GM12891 (cell line): Measurements from ENCODE around the gene USP48.

Source experiments
- DNase-seq: peaks from one replicate; pipeline ENCODE4 v3.0.0; 2011; ENCODE audit warnings: low spot score; ENCODE audit not compliant: insufficient read length
- FAIRE-seq: peaks from 2 replicates; lab custom pipeline; 2011; peaks lifted over from hg19 to GRCh38; lab: Jason Lieb, UNC
- PAX5 ChIP-seq: IDR thresholded peaks from 2 replicates; pipeline ENCODE4 v1.6.1; 2011; ENCODE audit warnings: low read length, moderate library complexity, mild to moderate bottlenecking; ENCODE audit not compliant: insufficient read depth, severe bottlenecking
- POLR2A ChIP-seq: IDR thresholded peaks from 2 replicates; pipeline ENCODE4 v1.6.1; 2011; ENCODE audit warnings: low read depth, low read length, control low read depth
- POLR2AphosphoS5 ChIP-seq: IDR thresholded peaks from 2 replicates; pipeline ENCODE4 v1.6.1; 2011; ENCODE audit warnings: low read depth, low read length, control low read depth
- POU2F2 ChIP-seq: IDR thresholded peaks from 2 replicates; pipeline ENCODE4 v1.6.1; 2011; ENCODE audit warnings: low read depth, mild to moderate bottlenecking, control low read depth, low read length, moderate library complexity
- SPI1 ChIP-seq: IDR thresholded peaks from 2 replicates; pipeline ENCODE4 v1.6.1; 2011; ENCODE audit warnings: low read depth, low read length, control low read depth
- TAF1 ChIP-seq: IDR thresholded peaks from 2 replicates; pipeline ENCODE4 v1.6.1; 2011; ENCODE audit warnings: low read depth, low read length, control low read depth

Gene USP48

DNA sequence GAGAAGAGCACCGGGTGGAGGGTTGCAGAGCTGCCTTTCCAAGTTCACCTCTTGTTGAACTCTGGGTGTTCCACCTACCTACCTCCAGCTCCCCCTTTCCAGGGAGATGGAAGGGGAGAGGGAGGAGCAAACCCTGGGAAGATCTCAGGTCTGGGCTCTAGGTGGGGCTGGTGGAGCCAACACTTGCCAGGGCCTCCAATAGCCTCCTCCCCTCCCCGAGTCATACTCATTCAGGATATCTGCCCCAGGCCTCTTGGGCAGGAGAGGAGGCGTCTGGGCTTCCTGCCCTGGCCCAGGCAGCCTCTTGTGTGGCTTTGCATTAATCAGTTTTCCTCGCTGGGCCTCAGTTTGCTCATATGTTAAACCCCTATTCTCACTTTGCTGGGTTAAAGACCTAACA, 127.2 kb downstream of the USP48 start:
- TF ChIP-seq SPI1 (no peak), POLR2AphosphoS5 (no peak), POU2F2 (no peak), PAX5 (no peak), TAF1 (no peak), POLR2A (no peak)
- DNase-seq (no peak), FAIRE-seq (no peak)

DNA sequence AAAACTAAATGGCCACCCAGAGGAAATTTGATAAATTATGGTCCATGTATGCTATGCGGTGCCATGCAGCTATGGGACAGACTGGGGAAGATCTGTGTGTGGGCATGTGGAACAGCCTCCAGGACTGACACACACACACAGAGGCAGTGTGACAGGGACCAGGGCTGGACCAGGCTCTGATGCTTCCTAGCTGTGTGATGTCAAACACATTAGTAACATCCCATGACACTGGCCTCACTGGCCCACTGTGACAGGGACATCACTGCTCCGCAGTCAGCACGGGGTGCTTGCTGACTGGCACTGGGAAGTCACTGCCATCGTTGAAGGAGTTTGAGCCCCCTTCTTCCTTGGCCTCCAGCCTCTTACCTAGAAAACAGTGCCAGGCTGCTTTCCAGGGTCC, 127.7 kb downstream of the USP48 start:
- TF ChIP-seq TAF1 = no peak
- TF ChIP-seq POU2F2 = no peak
- no peak for TF ChIP-seq SPI1
- no peak for TF ChIP-seq POLR2AphosphoS5
- TF ChIP-seq PAX5 = no peak
- no peak for TF ChIP-seq POLR2A
- no peak for FAIRE-seq
- no peak for DNase-seq

DNA sequence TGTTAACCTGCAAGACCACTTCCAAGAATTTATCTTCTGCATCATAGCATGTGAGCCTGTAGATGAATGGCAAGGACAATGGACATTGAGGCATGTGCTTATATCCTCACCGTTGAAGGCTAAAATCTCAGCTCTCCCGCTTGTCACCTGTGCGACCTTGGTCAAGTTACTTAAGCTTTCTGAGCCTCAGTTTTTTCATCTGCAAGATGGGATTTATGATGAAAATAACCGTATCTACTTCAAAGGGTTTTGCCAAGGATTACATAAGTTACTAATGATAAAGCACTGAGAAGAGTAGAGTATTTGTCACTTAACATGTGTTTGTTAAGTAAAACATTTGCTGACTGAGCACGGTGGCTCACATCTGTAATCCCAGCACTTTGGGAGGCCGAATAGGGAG, 128.7 kb downstream of the USP48 start:
- DNase-seq = no peak
- FAIRE-seq = no peak
- TF ChIP-seq POLR2A (no peak), PAX5 (no peak), POU2F2 (no peak), TAF1 (no peak), SPI1 (no peak), POLR2AphosphoS5 (no peak)

DNA sequence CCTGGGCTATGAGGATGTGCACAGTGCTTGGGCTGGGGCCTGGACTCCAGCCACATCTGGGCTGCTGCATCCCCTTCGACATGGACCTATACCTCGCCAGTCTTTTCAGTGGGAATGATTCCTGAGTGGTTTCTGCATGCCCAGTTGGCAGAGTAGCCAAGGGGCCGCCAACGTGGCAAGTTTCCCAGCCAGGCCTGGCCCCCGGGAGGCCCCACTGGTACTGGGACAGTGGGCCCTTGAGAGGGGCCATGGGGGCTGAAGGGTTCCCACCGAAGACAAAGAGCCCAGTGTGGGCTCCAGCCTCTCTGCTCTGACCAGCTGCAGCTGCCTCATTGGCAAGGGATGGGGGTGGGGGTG, 129.2 kb downstream of the USP48 start:
- DNase-seq = no peak
- TF ChIP-seq POLR2AphosphoS5 = no peak
- TF ChIP-seq TAF1 = no peak
- TF ChIP-seq POU2F2 = no peak
- TF ChIP-seq PAX5 = no peak
- TF ChIP-seq SPI1 = no peak
- TF ChIP-seq POLR2A = no peak
- FAIRE-seq = no peak

DNA sequence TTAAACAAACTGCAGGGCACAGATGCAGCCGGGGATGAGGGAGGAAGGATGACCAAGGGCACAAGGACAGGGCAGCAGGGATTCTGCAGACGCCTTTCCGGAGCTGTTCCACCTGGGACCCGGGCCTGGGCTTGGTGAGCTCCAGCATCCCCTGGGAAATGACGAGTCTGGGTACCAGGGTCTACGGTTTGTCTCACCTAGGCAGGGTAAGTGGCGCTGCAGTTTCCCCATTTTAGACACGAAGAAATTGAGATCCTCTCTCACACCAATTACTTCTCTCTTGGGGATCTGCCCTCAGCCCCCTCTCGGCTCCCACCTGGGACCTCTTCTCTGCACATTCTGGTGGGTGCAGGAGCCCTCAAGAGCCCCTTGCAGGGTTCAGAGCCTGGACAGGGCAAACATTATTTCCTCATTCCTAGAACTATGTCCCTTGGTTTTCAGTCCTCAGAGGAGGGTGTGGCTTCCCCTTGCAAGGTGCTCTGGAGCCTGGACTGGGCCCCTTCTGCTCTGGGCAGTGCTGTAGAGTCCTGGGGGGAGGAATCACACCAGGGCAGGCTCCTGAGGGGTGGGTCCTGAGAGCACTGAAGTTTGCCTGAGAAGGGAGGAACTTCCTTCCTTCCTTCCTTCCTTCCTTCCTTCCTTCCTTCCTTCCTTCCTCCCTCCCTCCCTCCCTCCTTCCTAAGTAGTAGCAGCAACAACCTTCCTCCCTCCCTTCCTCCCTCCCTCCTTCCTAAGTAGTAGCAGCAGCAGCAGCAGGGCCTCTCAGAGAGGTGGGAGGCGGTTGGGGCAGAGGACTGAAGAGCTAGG, 129.8 kb downstream of the USP48 start:
- no peak for DNase-seq
- no peak for FAIRE-seq
- TF ChIP-seq POU2F2 = no peak
- no peak for TF ChIP-seq TAF1
- TF ChIP-seq POLR2AphosphoS5 = no peak
- TF ChIP-seq POLR2A = no peak
- no peak for TF ChIP-seq PAX5
- no peak for TF ChIP-seq SPI1

DNA sequence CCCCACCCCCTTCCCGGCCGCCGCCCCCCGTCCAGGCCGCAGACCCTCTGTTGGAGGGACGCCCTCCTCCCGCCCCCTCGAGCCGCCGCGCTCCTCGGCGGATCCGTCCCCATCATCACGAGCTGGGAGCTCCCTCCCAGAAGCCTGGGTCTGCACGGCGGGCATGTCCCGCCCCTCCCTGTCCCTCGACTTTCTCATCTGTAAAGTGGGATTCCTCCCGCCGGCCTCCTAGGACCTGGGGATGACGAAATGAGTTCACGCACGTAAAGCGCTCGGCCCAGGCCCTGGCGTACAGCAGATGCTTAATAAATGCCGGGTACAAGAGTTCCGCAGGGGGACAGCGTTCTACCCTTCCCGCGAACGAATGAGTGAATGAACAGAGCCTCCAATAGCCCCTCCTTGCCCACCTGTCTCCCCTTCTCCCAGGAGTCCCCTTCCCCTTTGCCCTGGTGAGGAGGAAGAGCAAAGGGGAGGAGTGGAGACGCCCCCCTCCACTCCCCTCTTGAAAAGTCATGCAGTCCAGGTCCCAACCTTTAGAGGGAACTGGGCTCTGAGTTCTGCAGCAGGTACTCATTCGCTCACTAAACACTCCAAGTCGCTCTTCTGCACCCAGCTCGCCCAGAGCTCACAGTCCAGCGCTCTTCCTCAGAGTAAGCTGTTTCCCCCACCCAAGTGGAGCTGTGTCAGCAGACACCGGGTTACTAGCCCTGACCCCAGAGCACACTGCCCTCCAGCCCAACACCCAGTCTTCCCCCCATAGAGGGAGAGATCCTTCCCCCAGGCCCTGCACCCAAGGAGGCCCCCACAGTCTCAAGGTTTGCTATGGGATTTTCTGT, 130.6 kb downstream of the USP48 start:
- no peak for DNase-seq
- no peak for FAIRE-seq
- TF ChIP-seq POU2F2 = no peak

DNA sequence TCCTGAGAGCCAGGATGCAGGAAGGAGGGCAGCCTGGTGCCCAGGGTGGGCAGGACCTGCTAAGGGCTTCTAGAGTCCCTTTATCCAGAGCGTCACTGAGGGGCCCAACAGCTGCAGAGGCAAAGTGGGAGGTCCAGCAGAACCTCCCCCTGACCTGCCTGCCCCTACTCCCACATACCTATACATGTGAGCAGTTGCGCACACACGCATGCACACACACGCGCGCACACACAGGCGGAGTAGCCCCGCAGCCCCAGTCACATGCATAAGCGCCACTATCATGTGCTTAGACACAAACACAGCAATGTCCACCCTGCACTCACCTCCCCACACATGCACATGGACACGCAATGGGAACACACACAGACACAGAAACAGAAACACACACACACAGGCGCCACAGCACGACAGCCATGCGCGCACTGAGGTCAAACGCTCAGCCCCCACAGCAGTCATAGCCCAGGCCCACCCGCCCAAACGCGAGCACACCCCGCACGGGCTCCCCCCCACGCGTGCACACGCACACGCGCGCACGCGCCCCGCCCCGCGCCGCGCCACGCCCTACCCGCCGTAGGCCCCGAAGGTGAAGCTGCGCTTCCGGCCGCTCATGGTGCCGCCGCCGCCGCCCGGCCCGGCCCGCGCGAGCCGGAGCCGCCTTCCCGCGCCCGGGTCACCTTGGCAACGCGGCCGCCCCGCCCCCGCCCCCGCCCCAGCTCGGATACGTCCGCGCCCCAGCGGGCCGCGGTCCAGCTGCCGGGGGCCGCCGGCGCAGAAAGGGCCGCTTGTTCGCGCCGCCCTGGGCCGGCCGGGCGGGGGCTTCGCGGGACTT, 131.5 kb downstream of the USP48 start:
- TF ChIP-seq POU2F2 (no peak), TAF1 (no peak), POLR2A (no peak), POLR2AphosphoS5 (no peak)
- FAIRE-seq (peak; percentile 82), DNase-seq (no peak)

DNA sequence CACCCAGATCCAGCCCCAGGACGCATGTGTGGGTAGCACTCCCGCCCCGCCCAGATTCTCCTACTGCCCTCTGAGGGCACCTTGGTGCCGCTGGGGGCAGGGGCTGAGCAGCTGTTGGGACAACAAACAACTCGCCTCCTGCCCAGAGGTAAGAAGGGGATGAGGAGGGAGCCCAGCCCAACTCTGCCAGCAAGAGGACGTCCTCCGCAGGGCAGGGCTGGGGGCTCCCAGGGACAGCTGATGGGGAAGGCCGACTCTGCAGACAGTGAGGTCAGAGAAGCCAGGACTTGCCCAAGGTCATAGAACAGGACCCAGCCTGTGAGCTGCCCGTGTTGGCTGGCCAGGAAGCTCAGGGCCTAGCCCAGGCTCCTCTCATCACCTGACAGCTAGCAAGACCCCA, 132.5 kb downstream of the USP48 start:
- DNase-seq (no peak), FAIRE-seq (no peak)
- TF ChIP-seq SPI1 (no peak), POLR2A (no peak), TAF1 (no peak), POU2F2 (no peak), POLR2AphosphoS5 (no peak), PAX5 (no peak)

DNA sequence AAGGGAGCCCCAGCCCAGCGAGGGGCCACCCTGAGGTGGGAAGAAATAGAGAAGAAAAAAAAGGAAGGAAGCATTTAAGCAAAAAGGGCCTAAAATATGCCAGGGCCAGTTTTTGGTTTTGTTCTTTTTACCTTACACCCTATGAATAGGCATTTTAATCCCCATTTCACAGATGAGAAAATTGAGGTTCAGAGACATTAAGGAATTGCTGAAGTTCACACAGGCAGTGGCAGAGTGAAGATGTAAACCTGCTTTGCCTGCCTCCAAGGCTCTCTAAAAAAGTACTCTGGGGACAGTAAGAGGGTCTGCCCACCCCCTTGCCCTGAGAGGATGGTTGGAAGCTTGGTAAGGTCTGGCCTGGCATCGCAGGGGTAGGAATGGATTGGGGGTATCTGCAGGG, 133.6 kb downstream of the USP48 start:
- DNase-seq (no peak), FAIRE-seq (no peak)
- TF ChIP-seq POU2F2 (no peak), POLR2AphosphoS5 (no peak), POLR2A (no peak), SPI1 (no peak), TAF1 (no peak), PAX5 (no peak)
